ENCODE results near the gene AGAP1.

Gene AGAP1

DNA sequence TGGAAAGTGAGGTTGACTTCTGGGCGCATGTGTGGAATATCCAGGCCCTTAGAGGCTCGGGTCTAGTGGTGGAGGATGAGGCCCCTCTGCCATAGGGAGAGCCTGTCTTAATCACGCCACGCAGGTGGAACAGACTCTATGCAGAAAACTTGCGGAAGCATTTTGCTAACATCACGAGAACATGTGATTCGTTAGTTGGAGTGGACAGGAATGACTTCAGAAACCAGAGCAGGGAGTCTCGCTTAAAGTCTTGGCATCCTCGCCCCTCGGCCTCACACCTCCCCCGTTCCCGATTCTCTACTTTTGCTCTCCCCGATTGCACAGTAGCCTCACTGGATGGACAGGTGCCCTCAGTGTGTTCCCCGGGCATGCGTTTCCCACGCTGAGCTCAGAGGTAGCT is 340.9 kb downstream of the AGAP1 start:
- no peak for DNase-seq (ENCODE audit: low read depth in 2 of 2, low spot score in 1 of 2)

DNA sequence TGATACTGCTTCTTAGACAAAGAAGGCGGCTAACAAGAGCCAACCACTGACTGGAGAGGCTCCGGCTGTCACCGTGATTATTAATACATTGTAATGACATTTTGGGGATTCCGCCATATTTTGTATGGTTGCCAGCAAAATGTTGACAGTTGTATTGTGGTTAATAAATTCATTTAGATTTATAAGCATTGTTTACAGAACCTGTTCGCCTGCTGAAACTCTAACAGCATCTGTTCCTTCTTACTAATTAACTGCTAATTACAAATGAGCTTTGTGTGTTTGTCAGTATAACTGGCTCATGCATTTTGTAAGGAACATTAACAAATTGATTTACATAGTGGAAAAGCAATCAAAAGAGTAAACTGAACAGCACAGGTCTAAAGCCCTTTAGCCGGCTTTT is 342.0 kb downstream of the AGAP1 start:
- no peak for DNase-seq (ENCODE audit: low read depth in 2 of 2, low spot score in 1 of 2)

DNA sequence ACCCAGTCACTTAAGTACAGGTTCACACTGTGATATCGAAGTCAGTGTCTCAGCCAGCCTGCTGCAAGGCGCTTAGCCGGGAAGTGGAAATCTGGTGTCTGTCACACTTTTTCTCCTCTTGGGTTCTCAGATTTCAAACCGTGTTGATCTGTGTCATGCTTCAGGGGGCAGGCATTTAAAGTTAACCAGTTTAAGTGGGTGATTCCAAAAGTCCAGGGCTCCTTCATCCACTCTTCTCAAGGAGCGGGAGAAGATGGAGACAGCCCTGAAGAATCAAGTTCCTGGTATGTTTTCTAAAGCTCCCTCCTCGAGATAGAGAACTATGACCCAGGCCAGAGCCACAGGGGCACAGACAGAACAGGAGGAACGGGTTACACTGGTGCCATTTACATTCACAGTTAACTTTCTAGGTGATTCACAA is 342.7 kb downstream of the AGAP1 start:
- DNase-seq (ENCODE audit: low read depth in 2 of 2, low spot score in 1 of 2): no peak

DNA sequence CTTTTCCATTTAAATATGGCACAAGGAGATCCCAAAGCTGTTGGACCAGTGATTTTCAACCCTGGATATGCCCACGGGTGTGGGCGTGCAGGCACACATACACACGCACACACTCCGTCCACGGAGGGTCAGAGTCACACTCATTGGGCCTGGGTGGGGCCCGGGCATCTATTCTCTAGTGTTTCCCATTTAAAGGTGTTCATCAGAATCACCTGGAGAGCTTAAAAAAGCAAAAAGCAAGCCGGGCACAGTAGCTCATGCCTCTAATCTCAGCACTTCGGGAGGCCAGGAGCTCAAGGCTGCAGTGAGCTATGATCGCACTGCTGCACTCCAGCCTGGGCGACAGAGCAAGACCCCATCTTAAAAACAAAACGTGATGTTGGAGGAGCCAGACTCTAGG is 345.4 kb downstream of the AGAP1 start:
- DNase-seq (ENCODE audit: low read depth in 2 of 2, low spot score in 1 of 2): no peak

DNA sequence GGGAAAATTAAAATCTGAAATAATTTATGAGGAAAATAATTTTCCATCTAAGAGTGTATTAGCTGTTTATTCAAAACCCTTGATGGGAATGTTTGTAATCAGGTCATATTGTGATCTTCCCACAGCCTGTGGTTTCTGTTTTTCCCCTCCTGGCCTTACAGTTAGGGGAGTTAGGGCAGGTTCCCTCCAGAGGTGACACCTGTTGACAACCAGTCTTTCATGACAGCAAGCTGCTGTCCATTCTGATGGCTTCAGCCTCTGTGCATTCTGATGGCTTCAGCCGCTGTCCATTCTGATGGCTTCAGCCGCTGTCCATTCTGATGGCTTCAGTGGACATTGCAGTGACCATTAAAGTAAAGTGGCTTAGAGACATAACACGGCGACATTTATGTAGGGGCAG is 346.1 kb downstream of the AGAP1 start:
- no peak for DNase-seq (ENCODE audit: low read depth in 2 of 2, low spot score in 1 of 2)

DNA sequence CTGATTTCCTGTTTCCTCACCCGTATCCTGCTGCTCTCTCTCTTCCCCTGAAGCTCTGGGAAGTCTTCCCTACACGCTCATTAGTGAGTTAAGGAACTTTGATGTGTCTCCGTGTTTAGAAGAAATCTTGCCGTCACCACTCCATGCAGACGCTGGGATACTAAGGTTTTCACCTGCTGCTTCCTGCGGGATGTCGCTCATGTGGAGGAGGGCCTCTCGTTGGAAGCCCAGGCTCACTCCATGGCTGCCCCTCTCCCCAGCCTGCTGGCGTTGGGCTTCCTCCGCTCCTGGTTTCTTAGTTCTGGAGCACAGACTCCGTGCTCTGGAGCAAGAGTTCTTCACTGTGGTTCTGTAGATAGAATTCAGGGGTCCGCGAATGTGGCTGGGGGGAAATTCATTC is 348.0 kb downstream of the AGAP1 start:
- DNase-seq (ENCODE audit: low read depth in 2 of 2, low spot score in 1 of 2): no peak

DNA sequence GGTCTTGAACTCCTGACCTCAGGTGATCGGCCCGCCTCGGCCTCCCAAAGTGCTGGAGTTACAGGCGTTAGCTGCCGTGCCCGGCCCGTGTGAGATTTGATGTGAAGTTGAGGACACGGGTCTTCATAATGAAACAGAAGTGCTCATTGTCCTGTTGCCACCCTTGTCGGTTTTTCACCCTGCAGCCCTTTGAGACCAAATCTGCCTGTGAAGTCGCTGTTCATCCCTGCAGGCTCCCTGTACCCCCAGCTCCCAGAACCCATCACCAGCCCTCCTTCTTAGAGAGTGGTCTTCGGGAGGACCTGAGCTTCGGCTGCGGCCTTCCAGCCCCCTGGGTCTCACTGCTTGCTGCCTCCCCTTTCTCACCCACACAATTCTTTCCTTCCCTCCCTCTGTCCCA is 349.1 kb downstream of the AGAP1 start:
- DNase-seq (ENCODE audit: low read depth in 2 of 2, low spot score in 1 of 2): no peak

DNA sequence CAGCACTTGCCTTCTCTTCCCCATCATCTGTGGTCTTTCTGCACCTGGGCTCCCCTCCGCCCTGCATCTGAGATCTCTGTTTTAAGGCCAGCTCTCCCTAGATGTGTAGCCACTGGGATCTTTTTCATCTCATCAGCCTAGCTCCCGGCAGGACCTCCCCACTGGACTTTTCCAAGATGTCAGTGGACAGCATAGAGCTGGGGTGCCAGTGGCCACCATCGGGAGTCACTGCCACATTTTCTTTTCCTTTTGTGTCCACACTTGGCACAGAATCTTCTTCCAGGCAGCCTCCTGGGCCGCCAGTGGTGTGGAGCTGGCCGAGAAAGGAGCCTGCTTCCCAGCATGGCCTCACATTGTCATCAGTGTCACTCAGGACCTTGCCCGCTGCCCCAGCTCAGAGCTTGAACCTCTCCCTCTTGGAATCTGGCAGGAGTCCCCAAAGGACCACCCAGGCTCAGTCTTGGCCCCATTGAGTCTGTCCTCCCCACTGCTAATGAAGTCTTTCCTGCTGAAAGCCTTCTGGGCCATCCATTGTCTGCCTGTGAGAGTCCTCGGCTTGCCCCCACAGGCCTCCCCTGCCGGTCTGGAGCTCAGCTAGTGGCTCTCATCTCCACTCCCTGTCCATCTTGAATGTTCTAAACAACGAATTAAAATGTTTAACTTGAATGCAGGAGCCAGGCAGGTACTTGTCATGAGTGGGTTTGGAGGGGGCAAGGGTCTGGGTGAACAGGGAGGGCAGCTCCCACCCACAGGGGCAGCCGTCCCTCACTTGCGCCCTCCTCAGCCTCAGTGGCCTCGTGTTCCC is 349.9 kb downstream of the AGAP1 start:
- no peak for DNase-seq (ENCODE audit: low read depth in 2 of 2, low spot score in 1 of 2)

DNA sequence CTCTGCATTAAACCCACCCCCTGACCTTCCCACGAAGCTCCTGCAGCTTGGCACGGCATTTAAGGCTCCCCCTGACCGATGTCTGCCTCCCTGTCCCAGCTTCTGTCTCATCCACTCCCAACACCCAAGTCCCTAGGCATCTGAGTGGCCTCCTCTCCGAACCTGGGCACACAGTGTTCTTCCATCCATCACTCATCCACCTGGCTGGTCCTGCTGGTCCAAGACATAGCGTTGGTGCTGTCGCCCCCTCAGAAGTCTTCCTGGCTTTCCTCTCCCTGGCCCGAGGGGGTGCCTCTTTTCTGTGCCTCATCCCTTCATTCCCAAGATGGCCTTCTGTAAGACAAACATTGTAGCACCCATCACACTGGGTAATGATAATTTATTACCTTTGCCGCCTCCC is 350.7 kb downstream of the AGAP1 start:
- no peak for DNase-seq (ENCODE audit: low read depth in 2 of 2, low spot score in 1 of 2)

DNA sequence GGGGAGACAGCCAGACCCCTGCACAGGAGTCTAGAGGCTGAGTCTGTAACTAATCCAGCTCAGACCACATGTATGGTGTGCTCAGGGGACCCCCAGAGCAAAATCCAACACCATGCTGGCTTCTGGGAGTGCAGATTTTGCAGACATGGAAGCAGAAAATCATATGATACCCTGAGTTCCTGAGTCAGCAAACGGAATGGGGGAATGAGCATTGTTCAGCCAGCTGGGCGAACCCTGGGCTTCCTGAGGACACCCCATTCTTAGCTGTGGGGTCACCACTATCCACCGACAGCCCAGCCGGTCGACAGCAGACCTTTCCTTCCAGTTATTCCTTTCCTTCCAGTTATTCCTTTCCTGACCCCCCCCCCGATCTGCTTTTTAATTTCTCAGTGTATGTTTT is 351.4 kb downstream of the AGAP1 start:
- no peak for DNase-seq (ENCODE audit: low read depth in 2 of 2, low spot score in 1 of 2)

DNA sequence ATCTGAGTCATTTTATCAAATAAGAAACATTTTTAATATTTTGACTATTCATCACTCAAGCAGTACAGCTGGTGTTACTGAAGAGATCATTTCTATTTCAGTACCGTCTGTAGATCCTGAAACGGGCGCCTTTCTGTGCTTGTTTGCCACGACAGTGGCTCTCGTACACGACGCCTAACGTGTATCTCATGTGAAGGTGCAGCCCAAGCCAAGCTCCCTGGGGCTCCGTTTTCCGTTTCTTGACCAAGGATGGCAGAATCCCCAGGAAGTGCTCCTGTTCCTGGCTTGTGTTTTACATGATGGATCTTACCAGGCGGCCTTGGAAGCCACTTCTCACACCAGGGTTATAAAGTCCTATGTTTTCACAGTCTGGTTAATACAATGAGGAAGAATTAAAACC is 353.7 kb downstream of the AGAP1 start:
- DNase-seq (ENCODE audit: low read depth in 2 of 2, low spot score in 1 of 2): no peak

DNA sequence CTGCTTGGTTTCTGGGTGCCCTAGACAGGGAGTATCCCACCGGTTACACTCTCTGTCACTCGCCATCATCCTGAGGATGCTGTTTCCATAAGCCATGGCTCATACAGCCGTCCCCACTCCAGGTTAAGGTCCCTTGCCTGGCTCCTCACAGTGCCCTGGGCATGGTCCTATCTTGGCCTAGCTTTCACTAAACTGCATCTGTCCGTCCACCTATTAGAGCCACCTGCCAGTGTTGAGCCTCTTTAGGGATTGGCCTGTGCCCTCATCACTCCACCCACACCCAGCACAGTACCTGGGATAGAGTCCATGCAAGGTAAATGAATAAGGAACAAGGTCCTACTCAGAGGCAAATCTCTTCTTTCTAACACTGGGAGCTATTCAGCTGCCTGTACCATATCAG is 354.2 kb downstream of the AGAP1 start:
- no peak for DNase-seq (ENCODE audit: low read depth in 2 of 2, low spot score in 1 of 2)

DNA sequence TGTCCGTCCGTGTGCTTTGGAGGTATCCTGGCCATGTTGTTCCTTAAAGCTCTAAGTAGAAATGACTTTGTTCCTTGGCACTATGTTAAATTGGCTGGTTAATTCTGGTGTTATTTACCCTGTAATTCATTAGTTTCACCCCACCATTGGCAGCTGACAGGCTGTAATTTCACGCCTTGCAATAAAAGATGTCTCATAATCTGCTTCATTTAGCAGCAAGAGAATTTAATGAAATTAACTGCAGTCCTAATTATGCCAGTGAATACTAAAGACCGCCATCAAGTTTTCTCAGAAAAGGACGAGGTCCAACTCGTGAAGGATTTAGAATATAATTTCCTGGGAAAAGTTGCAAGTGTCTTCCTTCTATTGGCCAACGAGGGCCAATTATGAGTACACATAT is 355.1 kb downstream of the AGAP1 start:
- no peak for DNase-seq (ENCODE audit: low read depth in 2 of 2, low spot score in 1 of 2)

DNA sequence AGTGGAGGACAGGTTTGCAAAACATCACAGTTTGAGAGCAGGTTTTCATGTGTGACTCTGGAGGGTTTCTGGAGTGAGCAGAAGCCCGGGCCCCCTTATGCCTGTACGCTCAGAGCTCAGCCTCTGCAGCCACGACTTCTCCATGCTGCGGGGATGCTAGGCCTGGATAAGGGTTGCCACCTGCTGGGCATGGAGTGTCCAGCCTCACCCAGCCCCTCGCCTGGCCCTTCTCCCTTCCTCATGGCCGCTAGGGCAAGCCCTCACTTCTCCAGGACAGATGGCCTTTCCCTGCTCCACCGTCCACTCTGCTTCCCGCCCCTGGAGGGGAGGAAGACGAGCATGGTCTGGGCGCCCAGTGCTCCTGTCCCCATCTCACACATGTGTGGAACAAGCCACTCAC is 355.6 kb downstream of the AGAP1 start:
- DNase-seq (ENCODE audit: low read depth in 2 of 2, low spot score in 1 of 2): no peak

DNA sequence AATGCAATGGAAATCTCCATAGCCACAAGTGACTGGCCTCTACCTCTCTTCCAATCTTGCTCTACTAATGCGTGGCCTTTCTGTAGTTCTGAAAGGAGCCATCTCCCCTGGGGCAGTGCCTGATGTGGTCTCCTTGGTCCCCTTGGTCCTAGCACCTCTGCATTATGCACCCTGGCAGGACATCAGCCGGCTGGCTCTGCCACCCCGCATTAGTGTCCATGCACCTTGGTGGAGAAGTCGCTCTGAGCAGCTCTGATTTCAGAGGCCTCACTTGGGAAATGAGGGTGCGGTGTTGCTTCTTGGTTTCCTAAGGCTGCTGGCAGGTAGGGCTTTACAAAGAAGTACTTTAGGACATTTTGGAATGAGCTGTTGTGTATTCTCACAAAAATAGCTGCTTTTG is 356.4 kb downstream of the AGAP1 start:
- DNase-seq (ENCODE audit: low read depth in 2 of 2, low spot score in 1 of 2): no peak

DNA sequence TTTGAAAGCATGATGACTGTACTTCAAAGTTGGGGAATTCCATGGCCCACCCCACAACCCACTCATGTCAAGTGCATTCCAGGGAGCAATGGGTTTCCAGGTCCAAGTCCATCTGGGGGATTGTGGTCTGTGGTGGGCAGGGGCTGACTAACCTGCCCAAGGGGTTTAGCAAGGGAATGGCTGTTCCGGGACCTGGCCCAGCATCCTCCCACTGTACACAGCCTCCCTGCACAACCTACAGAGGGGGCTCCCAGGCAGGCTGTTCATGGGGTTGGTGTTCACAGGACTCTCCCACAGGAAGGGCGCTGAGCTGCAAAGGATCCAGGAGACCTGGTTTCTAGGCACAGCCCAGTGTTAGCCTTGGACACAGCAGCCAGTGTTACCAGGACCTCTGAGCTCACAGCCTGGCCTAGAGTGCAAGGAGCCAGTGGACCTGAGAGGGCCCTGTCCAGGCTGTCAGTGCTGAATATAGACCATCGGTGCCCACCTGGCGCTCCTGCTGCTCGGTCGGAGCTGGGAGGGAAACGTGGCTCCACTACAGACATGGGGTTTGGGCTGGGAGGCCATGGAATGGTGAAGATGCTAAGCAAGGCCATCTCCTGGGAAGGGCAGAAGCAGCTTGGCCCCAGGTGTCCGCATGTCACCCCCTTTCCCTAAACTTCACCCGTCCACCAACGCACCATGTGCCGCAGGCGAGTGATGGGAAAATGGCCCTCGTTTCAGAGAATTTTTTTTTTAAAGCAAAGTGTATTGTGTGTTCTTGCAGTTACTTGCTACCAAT is 357.1 kb downstream of the AGAP1 start:
- no peak for DNase-seq (ENCODE audit: low read depth in 2 of 2, low spot score in 1 of 2)

DNA sequence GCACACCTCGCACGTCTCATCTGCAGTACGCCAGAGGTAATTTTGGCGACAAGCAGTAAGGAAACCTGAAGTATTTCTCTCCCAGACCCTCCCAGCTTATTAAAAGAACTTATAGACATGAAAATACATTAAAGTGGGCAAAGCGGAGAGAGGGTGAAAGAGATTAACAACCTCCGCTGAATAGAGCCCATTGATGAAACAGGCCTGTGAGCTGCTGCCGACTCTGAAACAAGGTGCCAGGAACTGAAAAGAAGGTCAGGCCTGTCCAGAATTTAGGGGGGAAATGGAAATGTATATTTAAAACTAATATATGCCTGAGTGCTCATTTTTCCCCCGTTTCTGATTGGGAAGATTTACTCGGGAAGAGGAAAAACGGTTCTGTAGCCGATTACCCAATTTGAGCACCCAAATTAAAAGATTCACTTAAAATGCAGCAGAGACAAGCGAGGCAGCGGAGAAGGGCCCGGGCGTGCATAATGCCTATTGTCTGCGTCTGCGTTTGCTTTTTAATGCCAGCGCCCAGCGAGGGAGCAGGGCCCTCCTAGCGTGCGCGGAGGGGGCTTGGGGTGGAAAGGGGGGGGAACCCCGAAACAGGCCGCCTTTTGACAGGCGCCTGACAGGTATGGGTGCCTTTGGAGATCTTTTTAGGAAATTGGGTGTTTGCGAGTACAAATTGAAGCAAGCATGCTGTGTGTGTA is 358.1 kb downstream of the AGAP1 start:
- DNase-seq (ENCODE audit: low read depth in 2 of 2, low spot score in 1 of 2): no peak

DNA sequence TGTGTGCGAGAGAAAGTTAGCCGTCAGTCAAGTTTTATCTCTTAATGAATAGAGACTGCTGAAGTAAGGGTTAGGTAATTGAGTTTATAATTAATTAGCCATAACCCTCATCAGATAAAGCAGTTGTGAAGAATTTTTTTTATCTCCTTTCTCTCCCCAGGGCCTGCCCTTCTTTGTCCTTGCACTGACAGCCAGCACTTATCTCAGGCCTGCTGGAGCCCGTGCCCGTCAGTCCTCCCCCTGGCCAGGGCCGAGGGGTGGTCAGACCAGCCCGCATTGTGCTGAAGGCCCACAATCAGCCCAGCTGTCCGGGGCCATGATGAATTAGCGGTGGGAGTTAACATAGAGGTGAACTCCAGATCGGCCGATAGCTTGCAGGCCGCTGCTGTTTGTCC is 358.7 kb downstream of the AGAP1 start:
- no peak for DNase-seq (ENCODE audit: low read depth in 2 of 2, low spot score in 1 of 2)

DNA sequence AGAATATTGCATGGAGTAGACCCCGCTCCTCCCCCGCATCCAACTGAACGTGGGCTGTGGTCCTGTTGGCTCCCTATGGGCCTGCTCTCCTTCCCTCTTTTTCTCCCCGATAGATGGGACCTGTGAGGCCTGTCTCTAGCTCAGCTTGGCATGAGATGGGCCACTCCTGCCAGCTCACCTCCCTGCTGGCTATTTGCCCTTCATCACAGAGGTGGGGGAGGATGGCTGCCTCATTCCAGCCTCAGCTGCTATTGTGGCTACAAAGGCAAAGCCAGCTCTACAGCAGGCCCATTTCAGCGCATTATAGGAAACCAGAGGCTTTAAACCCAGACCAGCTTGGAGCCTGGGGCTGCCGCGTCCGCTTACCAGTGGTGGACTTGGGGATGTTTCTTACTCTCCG is 360.4 kb downstream of the AGAP1 start:
- no peak for DNase-seq (ENCODE audit: low read depth in 2 of 2, low spot score in 1 of 2)

DNA sequence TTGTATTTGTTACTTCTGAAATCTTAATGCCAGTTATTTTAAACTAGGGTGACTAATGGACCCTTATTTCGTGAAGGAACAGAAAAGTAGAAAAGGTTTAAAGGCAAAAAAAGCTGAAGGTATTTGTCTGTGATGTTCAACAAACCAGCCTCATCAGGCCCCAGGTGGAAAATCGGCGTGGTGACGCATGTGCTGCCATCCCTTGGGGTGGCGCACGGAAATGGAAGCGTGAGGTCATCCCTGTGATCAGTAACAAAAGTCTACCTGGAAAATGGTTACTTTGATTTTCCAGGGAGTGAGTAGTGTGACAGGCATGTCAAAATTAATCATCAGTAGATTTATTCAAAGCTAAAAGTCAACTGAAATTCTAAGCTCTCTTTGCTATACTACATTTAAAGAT is 361.2 kb downstream of the AGAP1 start:
- no peak for DNase-seq (ENCODE audit: low read depth in 2 of 2, low spot score in 1 of 2)

DNA sequence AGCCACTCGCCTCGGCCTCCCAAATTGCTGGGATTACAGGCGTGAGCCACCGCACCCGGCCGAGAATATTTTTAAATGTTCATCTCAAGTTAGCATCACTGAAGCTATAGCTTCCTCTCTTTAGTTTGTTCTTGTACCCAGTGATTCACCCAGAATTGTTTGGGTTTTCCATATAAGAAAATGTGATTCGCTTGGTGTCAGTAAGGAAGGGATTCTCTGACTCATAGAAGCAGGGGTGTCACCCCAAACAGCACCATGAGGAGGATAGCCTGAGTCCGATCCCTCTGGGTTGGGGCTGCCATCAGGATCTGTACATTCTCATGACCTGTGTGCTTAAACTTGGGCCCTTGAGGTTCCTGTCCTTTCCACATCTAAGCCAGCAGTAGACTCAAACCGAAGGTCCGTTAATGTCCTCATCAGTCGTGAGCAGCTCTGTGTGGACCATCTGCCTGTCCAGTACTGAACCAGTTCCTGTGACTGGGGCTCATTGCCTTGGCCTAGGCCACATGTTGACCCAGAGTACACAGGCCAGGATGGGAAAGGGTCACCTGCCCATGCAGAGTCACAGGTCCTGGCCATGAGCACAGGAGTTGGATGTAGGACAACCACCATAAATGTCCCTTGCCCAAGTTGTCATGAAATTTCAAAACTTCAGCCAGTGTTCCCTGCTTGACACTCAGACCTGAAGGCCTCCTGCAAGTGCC is 362.5 kb downstream of the AGAP1 start:
- DNase-seq (ENCODE audit: low read depth in 2 of 2, low spot score in 1 of 2): no peak

DNA sequence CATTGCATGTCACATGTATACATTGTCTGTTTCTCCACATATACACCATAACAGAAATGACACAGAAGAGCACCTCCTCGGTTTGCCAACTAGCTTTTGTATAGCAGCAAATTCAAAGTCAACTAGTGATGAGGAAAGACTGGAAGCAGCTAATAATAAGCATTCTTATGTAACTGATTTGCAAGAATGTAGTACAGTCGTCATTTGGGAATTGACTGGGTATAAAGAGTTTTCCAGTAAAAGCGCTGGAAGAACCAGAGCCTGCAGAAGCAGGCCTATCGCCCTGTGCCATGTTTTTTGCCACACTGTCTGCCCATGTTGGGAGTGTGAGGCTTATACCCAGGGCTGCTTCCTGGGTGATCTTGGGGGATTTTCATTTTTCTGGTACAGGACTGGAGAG is 363.8 kb downstream of the AGAP1 start:
- no peak for DNase-seq (ENCODE audit: low read depth in 2 of 2, low spot score in 1 of 2)
